ENCODE measurements around the gene MMADHC.

The MMADHC gene

DNA sequence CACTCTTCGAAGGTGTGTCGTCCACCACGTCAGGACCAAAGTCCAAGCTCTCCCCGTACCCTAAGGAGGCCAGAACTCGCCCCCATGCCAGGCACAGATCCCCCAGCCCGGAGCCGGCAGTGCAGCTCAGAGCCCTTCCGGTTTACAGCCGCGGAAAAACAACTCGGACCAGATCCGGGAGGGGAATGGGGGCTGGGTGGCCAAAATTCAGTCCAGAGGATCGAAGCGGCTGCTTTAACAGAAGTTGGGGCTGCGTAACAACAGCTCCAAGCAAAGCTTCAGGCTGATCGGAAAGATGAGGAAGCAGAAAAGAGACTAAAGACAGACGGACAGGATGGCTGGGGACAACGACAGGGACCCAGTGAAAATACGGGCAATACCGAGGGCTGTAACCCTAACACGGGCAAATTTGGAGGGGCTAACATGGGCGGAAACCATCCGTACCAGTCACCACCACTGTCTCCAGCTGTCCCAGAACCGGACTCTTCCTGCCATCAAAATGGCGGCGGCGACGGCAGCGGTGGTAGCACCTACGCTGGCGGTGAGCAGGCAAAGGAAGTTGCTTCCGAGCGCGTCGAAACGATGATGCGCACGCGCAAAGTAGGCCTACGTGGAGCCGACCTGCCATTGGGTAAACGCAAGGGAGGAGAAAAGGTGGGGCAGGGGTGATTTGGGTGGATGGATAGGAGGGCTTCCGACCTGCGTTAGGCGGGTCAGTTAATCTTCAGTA, at the start of gene MMADHC:
Gene MMADHC (minus strand): TSS at position 556 of the 730 bp plus-strand sequence. CDS start 678 bp downstream, outside the sequence.
- peak; percentile 95 for DNase-seq

DNA sequence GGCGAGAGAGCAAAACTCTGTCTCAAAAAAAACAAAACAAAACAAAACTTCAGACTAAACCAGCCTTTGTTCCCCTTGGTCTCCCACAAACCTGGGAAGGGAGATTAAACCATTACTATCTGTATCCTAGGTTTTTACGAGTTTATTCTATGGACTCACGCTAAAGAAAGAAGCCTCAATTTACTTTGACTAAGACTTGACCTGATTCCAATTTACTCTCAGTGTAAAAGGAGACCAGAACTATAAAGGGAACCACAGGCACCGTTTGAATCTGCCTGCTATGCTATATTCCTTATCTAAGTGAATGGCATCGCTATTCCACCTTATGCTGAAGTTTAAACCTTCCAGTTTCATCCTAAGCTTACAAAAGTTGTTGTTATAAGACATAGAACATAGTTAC, 46.5 kb upstream of the MMADHC start:
- no peak for DNase-seq

DNA sequence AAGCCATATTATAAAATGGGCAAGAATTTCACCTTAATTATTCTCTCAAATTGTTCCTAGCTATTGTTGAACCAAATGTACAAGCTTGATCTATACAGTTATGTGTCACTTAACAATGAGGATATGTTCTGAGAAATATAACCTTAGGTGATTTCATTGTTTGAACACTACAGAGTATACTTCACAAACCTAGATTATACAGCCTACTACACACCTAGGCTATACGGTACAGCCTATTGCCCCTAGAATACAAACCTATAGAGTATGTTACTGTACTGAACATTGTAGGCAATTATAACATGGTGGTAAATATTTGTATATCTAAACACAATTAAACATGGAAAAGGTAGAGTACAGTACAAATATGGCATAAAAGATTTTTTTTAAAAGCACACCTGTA, 42.9 kb upstream of the MMADHC start:
- no peak for DNase-seq

DNA sequence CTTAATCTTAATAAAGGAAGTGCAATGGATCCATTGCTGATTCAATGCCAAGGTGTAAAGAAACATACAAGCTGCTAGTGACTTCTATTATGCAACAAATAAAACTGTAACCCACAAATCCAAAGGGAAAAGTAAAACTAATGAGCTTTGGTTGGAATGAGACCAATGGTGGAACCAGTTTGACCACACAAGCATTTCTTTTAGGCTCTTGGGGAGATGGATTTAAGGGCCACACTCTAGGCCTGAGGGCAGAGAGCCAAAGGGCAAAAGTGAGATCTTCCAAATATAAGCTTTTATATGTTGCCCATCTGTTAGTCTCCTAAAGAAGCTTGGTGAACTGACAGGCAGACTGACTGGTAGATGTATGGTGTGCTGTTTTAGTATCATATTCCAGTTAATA, 41.5 kb upstream of the MMADHC start:
- no peak for DNase-seq

DNA sequence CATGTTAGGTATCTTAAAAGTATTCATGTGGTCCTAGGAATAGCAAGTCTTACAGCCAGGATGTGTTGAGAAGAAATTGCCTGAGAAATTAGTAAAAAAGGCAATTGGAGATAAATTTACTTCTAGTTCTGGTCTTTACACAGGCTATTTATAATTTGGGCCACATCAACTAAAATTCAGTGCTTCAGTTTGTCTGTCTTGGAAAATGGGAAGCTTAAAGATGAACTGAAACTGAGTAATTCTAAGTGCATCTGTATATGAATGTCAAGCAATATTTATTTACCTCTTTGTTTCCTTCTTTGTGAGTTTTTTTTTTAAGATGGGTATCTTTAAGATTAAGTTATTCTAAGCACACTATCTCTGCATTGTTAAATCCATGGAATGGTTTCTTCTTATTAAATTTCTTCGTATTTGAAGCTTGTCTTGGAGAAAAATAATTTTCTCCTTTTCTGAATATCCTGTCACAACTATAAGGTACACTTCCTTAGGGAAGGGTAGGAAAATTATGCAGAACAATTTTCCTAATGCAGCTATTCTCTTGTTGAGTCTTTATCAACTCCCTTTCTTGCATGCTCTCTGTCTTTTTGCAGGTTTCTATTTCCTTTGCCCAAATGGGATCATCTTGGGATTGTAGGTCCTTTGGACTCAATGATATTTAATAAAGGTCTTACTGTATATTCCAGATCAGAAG, 39.7 kb upstream of the MMADHC start:
- no peak for DNase-seq

DNA sequence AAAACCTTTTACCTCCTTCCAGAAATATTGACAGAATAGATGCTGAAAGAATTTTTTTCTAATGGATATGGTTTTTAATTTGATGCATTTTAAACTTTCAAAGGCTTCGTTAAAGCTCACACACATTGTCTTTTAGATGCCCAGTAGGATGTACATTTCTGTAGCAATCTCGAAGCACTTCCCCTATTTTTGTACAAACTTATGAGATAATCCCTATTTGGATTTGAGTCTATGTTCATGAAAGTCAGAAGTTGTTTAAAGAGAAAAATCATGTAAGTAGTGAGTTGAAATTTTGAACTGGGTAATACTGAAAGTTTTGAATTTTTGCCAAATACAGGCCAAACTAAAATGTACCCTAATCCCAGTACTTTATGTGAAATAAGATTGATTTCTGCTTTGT, 38.1 kb upstream of the MMADHC start:
- no peak for DNase-seq

DNA sequence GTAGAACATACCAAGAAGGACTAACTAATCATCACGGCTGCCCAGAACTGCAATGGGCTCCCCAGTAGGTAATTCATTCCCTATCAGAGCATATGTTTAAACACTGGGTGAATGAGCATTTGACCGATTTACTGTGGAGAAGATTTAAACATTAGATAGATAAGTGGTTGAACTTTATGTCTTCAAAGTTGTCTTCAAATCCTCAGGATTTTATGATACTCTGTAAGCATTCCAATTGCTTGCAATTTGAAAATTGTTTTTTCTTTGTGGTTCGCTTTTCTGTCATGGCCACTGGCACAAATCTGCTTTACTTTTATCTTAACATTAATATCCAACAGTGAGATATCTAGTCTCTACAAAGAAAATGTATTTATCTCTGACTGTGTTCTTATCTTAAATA, 37.7 kb upstream of the MMADHC start:
- no peak for DNase-seq

DNA sequence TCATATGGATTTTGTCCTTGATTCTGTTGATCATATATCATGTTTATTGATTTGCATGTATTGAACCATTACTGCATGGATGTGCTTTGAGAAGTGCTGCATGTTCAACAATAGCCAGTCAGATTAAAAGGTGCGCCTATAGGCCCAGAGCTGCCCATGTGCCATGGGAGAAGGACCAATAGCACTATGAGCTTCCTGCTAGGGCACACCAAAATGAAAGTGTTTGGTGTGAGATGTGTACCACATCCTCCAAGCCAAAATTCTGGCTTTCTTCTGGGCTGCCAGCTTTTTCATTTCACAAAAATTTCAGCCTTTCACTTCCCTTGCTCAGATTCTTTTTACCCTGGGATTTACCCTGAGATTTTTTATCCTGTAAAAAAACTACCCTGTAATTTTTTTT, 34.8 kb upstream of the MMADHC start:
- no peak for DNase-seq

DNA sequence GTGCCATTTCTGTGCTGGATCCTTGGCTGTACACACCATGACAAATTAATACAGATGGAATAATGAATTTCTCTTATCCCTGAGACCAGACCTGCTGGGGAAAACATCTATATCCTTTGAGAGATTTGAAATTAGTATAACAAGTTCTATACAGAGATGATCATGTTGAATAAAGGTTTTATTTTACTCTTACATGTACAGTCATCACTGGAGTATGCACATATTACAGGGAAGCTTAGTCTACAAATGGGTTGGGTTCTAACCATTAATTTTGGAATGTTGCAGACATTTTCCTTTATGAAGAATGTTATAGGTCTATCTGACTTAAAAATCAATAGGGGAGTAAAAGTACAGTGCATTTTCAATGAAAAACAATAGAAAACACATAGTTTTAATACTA, 29.9 kb upstream of the MMADHC start:
- DNase-seq: no peak

DNA sequence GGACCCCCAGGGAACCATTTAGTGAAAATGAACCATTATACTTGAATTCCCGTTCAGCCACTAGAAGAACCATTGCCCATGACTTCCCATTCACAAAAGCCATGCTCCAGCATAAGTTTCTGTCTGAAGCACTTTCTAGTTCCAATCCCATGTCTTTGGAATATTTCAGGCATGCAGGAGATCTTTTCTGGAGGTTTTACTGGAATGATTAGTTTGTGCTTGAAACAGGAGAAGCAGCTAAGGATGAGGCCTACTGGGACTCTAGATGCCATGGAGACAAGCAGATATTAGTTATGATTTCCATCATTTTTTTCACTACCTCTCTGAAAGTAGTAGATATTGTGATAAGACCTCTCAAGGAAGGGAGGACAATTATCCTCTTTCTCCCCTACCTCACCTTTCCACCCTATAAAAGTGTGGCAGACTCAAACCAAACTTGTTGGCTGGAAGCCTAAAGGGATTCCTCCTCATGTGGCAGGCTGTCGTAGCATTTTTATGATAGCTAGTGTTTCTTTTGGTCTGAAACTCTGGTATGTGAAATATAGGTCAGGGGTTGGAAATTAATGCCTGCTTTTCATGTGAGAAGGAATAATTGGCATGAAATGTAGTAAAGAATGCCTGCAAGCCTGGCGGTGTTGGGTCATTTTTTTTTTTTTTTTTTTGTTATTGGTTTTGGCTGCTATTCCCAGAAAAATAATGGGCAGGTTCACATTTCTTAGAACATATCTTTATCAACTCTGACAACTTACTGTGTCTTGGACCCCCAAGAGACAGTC, 29.3 kb upstream of the MMADHC start:
- no peak for DNase-seq

DNA sequence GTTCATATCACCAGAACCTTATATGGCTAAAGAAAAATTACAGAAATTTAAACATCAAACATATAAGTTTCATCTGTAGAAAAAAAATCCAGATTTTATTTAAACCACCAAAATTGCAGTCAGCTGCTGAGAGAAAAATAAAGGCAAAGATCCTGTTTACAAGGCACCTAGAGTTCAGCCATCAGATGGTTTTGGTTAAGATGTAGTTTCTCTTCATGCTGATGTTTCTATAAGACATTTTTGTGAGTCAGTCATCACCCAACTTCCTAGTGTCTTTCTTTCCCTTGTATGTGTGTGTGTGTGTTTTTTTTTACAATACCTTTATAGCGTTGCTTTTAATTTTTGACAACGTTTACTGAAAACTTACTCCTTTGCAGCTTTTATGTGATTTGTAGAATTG, 26.1 kb upstream of the MMADHC start:
- DNase-seq: no peak

DNA sequence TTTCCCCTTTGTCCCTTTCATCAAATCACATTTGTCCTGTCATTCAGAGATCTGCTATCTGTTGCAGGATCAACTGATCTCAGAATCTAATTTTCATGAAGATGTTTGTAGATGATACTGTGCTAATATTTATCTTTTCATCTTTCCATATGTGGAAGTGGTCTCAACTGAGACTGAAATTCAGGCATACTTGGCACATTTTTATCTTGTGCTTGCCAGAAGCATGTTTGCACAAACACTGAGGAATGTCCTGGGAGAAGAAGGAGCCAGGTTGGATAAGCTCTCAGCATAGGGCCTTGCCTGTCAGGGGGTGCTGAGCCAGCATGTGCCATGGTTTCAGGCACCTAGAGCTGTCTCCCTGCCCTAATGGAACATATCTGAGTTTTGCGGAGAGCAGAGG, 24.5 kb upstream of the MMADHC start:
- no peak for DNase-seq

DNA sequence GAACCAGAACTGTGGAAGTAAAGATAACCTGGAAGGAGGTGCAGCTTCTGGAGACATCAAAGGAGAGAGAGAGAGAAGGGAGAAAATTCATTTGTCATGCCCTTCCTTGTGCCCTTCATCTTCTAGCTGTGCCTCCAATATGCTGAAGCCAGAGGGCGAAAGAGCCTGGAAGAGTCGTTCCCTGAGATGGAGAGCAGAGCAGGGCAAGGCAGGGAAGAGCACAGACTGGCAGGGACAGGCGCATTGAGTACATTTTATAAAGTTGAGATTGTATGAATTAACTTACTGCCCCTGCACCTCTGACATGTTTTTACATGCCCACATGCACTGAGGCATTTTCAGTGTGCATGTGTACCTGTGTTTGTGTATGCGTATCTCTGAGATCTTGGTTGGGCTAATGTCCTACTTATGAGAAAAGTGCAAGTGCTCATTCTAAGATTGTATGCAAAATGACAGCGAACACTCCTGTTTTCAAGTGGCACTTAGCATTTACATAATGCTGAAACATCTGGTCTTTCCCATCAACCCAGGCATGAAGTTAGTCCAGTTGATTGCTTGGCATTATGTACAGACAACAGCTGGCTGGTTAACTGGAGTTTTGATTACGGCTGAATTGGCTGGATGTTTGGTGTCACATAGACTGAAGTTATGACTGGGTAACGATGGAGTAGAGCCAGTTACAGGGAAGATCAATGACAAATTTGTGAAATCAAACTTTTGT, 23.7 kb upstream of the MMADHC start:
- DNase-seq: no peak

DNA sequence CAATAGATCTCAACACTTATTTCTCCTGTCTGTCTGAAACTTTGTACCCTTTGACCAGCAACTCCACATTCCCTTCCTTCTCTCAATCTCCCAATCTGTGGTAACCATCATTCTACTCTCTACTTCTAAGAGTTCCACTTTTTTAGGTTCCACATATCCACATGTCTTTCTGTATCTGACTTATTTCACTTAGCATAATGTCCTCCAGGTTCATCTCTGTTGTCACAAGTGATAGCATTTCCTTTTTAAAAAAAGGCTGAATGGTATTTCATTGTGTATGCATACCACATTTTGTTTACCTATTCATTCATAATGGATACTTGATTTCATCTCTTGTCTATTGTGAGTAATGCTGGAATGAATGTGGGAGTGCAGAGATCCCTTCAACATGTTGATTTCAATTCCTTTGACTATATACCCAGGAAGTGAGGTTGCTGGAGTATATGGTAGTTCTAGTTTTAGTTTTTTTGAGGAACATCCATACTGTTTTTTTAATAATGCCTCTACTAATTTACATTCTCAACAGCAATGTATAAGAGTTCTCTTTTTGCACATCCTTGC, 18.8 kb upstream of the MMADHC start:
- DNase-seq: no peak

DNA sequence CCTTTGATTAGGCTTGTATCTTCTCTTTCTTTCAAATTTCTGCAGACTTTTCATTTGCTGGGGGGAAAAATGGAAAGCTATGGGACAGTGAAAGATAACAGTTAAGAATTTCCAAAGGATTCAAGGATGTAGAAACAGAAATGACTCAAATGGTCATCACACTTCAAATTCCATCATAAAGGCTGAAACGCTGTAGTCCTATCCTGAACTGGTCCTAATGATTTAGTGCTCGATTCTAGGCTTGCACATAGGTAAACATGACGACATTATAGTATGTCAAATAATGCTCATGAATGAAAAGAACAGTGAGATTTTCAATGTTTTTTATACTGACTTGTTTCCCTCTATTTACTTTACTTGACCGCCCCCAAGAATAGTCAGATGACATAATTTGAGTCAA, 15.7 kb upstream of the MMADHC start:
- DNase-seq: no peak

DNA sequence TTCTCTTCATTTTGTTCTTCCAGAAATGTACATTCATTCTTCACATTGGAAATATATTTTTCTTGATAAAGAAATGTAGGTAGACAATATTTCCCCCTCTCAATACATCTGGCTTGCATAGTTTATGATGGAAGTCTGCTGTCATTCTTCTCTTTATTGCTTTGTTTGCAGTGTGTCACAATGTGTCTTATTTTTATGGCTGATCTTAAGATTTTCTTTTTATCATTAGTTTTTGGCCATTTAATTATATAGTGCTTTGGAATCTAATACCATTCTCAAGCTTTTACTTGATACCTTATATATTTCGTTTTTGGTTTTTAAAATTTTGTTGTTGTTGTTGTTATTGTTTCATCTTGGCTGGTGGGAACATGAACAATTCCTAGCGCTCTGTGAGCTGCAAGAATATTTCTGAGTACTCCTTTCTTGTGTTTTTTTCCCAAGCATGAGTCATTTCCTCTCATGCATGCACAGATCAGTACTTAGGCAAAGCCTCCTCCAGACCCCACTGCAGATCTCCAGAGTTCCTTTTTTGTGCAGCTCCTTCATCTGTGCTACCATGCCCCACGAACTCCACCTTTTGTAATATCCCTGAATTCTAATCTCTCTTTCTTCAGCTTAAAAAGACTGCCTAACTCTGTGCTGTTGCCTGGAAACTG, 13.7 kb upstream of the MMADHC start:
- no peak for DNase-seq

DNA sequence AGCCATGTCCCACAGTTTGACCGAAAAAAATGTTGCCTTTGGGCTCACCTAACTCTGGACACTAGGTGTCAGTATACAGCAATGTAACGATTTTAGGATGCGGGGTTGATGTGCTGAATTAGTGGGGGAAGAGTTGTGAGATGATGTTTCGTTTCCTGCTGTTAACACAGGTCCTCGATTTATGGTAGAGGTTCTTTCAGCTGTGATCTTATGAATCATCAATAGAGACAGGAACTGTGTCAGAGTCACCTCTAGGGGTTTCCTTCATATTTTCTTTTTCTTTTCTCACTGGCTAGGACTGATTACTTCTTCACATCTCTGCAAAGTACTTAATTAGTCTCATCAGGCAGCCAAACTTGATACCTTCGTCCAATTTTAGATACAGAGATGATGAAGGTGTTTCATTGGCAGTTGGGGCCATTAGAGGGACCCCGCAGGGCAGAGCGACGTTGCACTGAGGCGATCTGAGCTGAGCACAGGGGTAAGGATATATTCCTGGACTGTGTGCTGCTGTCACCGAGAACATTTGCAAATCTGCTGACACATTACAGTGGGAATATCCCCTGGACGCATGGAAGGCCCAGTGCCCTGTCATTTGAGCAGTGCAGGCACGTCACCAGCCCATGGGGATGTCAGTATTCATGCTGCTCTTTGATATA, 10.2 kb upstream of the MMADHC start:
- DNase-seq: peak; percentile 39

DNA sequence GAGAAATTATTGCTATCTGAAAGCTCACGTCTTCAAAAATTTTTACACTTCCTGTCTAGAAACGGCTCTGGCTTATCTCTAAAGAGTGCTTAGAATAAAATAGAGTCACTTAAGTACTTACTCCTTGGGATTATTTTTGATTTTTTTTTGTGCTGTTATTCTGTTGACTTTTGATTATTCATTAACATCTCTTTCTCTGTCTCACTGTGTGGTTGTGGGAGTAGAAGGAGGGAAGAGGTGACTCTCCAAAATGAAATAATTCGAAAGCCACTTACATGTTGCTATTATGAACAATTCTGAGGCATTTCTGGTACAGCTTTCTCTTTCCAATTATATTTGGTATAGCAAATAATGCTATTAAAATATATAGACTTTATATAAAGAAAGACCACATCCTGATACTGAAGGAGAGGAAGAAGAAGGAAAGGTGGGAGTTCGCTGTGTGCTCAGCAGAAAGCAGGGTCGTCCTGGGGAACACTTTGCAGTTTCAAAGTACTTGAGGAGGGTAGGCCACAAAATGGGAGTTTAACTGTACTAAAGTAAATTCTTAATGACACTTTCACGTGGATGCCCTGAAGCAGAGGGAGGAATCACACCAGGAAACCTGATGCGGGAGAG, 9.6 kb upstream of the MMADHC start:
- DNase-seq: no peak

DNA sequence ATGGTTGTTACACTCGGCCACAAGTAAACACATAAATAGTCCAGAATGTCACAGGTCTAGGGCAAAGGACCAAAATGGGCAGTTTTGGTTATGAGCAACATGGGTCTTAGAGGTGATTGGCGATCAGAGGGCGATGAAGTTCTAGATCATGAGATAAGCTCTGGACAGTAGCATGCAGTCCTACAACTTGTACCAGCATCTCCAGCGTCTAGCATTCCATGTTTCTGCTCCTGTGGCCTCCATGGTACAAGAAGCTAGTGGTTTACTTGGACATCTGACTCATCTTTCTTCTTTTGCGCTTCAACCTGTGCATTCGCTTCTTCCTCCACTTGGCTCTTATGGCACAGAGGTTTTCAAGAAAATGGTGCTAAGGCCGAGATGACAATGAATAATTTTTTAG, 8.9 kb upstream of the MMADHC start:
- DNase-seq: no peak

DNA sequence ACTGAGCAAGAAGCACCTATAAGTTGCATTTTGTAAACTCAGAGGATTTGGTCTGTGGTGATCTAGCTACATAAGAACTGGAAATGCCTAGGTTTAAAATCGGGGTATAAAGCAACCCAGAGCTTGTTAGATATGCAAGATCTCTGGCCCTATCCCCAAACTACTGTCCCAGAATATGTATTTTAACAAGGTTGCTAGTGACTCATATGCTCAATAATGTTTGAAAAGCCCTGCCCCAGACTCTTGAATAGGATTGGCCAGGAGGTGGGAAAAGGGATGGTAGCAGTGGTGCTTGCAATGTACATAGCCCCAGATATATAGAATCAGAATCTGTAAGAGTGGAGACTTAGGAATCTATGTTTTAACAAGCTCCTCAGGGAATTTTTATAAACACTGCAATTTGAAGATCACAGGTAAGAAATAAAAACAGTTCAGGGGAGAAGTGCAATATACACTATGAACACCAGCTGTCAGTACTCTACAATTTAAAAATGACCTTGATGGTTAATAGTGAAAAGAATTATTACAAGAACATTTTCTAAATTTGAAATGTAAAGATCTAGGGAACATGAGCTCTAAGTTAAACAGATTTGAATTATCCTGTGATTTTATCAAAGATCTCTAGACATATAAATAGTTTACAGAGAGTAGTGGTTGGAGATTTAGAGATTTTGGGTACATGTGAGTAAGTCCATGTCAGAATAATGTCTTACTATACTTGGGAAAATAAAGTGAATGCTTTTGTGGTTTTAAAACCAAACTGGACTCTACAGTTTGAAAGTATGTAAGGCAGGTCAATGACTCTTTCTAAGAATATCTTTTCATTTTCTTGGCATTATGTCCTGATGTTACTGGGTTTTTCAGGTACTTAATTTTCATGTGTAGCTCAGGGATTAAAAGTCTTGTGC, 7.7 kb upstream of the MMADHC start:
- no peak for DNase-seq

Data from NCI-H1092 (cell line).